ENCODE measurements around the gene BEGAIN. TPM values are rescaled to one million over a fixed set of nuclear protein-coding genes. Genes with fewer than 3 reads are reported as not detected.

The BEGAIN gene
- total RNA-seq, 1 donor from 2014 or later, result 8.6 TPM

DNA sequence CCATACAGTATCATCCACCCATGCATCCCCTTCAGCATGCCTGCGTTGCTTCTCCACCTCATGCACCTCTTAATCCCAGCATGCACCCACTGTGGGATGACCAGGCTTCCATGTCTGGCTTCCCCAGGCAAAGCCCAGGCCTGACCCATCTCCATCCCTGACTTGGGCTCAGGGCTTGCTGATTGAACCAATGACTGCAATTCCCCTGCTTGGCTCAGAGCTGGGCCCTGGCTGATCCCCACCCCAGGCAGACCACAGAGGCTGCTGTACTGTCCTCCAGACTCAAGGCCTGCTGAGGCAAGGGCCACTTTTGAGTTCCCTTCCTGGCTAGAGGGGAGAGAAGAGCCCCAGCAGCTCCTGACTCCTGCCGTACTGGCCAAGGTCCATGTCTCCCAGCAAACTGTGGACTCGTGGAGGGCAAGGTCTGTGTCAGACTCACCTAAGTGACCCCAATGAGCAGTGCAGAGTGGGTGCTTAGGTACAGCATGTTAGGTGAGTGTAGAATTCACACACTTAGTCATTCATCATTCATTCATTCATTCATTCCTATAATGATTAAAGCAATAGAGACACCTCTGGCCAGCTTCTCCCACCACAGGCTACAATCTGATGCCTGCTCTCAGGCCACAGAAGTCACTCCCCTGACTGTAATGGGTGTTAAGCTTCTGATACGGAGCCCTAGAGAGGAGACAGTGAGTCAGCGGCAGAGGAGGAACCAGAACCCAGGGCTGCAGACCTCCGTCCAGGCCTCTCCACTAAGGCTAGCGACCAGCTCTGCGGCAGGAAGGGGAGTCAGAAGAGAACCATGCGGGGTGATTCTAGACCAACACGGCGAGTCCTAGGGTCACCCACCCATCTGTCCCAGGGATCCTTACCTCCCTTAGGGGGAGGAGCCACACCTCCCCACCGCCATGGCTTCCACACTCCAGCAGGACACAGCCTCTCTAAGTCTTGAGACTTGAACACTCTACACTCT lies 2.9 kb downstream of the BEGAIN start:
- FAIRE-seq (no peak), DNase-seq (ENCODE audit: low spot score in 2 of 2) (no peak)

DNA sequence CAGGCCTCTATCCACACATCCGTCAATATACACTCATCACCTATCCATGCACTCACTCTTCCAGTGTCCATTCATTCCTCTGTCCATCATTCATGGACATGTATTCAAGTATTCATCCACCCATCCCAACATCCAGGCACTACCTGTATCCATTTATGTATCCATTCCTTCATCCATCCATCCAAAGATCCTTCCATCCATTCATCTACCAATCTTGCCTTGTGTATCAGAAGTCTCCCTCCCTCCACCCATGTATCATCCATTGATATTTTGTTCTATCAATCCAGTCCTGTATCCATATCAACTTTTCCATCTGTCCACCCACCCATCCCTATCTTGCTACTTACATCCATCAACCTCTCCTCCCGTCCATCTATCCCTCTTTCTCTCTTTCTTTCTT lies 4.0 kb downstream of the BEGAIN start:
- DNase-seq (ENCODE audit: low spot score in 2 of 2) (no peak), FAIRE-seq (no peak)

DNA sequence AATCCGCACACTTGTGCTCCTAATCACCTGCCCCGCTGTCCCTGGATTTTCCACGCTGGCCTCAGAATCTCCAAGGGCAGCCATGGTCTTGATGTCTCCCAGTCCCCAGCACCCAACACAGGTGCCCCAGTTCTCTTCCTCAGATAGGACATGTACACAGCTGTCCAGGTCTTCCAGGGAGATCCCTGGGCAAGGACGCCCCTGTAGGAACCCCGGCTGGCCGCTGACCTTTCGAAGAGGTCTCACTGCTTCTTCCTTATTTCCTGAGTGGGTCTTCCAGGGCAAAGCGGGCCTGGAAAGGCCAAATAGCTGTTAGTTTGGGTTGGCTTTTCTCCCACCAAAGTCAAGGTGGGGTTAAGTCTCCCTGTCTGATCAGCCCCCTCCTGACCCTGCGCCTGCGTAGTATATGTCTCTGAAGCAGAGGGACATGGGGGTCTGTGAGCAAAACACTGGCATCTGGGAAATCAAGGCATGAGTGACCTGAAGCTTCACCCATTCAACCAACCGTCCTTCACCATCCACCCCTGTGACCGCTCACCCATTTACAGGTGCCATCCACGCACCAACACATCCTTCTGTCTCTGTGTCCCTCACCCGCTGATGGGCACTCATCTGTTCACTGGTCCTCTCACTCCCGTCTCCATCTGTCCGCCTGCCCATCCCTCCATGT lies 4.6 kb downstream of the BEGAIN start:
- DNase-seq (ENCODE audit: low spot score in 2 of 2), result no peak
- FAIRE-seq, result no peak

DNA sequence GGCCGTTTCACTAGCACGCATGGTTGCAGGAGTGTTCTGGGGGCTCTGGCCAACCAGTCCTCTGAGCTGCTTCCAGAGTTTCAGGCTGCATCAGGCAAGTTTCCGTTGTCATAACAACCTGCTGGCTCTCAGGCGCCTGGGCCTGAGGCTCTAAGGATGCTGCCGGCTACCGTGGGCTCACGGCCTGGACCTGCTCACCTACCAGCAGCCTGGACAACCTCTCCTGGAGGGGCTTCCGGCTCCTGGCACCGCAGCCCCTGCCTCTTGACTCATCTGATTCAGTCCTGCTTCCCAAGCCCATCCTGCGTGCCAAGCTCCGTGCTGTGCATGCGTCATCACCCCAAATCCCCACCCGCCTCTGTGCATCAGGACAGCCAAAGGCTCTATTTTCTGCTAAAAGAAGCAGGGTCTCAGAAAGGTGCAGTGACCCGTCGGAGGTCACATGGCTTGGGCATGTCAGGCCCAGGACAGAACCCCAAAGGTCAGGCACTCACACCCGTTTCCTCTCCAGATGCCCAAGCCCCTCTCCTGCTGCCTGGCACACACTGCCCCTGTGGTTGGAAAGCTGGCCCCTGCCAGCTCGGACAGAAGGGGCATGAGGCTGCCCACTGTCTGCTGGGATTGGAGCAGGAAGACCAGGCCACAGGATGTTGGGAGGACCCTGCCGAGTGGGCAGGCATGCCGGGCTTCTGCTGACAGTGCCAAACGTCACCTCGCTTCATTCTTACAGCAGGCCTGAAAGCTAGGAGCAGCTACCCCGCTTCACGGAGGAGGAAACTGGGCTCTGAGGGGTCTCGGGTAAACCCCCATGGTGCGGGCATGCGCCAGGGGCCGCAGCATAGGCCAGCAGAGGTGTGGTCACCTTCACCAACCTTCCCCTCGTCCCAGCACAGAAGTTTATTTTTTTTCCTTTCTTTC lies 5.7 kb downstream of the BEGAIN start:
- no peak for FAIRE-seq
- DNase-seq (ENCODE audit: low spot score in 2 of 2), result no peak

DNA sequence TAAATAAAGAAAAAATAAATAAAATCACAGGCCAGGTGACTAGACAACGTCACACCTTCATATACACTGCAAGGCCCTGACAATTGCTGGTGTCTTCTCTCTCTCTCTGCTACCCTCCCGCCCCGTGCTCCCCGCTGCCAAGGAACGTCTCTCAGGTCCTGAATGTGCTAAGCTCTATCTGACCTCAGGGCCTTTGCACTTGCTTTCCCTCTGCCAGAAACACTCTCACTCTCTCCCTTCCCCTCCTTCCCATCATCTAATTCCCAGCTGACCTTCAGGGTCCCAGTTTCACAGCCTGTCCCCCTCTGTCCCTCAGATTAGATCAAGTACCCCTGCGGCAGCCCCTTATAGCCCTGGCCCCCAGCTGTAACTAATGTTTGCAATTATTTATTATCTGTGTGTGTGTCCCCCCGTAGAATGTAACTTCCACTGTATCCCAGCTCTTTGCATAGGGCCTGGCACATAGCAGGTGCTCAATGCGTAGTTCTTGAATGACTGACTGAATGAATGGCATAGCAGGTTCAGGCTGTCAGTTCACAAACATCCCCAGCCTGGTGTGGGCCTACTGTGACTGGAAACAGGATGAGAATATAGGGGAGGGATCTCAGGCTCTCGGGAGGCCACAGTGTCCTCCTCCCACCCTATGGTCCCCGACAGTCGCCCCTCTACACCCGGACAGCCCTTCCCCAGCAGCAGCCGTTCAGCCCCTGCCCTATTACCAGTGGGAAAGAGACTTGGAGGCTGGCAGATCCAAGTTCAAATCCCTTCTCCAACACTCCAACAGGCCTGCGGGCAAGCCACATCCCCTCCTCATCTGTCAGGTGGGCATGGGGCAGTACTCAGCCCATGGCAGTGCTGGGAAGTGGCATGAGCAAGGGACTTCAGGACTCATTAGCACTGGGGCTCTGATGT lies 6.6 kb downstream of the BEGAIN start:
- DNase-seq (ENCODE audit: low spot score in 2 of 2) (no peak), FAIRE-seq (no peak)

DNA sequence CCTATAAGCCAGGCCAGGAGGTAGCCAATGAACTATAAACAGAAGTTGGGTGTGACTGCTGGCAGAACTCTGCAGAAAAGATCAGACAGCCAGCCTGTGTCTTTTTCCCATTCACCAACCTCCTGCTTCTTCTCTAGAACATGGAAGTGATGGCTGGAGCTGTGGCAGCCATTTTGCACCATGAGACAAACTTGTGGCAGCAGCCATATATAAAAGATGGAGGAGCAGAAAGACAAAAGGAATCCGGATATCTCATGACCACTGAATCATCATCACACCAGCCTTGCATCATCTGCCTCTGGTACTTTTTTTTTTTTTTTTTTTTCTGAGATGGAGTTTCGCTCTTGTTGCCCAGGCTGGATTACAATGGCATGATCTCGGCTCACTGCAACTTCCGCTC lies 8.7 kb downstream of the BEGAIN start:
- FAIRE-seq, result no peak
- no peak for DNase-seq (ENCODE audit: low spot score in 2 of 2)

DNA sequence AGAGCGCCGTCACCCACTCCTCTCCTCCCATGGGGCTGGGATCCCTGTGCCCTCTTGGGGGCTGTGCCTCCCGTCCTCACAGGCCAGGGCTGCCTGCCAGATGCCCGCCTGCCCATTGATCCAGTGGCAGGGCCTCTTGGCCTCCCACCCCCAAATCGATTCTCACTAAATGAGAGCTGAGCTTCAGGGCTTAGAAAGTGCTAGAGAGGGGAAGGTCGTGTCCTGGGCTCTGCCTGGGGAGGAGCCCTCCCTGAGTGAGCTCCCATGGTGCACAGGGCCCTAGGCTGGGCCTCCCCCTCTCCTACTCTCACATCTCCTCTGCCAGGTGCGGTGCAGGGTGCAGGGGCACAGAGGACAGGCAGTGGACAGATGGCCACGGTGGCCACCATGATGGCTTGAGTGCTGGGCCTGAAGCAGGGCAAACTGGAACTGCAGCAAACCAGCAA lies 9.2 kb downstream of the BEGAIN start:
- FAIRE-seq (no peak), DNase-seq (ENCODE audit: low spot score in 2 of 2) (no peak)

DNA sequence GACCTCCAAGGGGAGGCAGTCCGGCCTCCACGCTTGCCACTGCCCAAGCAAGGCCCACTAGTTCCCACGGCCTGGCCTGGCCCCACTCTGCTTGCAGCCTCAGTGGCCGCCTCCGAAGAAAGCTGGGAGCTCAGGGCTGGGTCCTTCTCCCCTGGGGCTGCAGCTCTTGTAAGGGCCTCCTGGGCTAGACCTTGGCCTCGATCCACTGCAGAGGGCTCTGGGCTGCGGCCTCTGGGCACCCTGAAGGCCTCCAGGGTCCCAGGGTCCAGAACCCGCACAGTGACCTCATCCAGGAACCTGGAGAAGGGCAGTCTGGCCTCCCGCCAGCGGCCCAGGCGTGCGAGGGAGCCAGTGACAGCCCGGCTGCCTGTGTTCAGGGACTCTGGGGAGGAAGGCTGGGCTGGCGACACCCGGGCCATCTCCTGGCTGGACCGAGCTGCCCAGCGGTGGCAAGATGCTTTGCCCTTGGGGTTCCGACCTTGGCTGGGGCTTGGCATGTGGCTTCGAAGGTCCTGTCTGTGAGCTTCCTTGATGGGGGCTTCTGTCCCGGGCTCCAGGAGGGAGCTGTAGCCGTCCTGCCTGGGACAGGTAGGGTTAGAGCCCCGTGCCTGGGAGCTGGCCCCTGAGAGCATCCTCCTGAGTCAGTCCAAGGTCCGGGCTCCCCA lies 9.8 kb downstream of the BEGAIN start:
- DNase-seq (ENCODE audit: low spot score in 2 of 2) (no peak), FAIRE-seq (no peak)

DNA sequence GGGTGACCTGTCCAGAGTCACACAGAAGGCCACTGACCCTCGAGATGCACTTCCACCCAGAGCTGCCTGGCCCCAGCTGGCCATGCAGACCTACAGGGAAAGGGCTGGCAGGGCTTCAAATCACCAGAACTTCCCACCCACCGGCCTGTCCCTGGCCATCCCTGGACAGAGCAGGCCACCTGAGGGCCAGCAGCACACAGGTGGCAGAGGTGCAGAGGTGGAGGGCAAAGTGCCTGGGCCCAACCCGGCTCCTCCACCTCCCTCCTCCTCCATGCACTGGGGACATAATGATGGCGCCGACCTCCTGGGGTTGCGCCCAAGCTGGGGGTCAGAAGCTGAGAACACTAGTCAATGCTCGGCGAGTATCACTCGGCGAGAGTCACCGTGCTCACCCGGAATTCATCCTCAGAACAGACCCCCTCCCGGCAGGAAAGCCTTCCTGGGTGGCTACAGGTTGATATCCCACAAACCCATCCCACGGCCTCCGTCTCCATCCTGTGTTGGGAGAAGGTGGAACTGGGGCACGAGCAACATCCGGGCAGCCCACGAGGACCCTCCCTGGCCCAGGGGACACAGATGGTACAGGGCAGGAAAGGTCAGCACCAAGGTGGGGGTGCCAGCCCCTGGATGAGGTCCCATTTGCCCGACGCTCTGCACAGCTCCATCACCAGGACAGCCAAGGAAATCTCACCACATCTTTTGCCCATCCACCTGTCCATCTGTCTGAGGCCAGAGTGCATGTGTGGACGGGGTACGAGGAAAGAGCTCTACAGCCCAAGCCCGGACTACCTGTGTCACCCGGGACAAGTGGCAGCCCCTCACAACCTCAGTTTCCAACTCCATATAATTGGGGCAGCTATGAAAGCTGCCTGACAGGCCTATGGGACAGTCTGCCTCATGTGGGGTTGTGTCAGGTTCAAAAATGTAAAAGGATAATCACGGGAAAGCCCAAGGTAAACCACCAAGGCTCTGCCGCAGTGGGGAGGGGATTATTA lies 10.8 kb downstream of the BEGAIN start:
- DNase-seq (ENCODE audit: low spot score in 2 of 2) (no peak), FAIRE-seq (no peak)

DNA sequence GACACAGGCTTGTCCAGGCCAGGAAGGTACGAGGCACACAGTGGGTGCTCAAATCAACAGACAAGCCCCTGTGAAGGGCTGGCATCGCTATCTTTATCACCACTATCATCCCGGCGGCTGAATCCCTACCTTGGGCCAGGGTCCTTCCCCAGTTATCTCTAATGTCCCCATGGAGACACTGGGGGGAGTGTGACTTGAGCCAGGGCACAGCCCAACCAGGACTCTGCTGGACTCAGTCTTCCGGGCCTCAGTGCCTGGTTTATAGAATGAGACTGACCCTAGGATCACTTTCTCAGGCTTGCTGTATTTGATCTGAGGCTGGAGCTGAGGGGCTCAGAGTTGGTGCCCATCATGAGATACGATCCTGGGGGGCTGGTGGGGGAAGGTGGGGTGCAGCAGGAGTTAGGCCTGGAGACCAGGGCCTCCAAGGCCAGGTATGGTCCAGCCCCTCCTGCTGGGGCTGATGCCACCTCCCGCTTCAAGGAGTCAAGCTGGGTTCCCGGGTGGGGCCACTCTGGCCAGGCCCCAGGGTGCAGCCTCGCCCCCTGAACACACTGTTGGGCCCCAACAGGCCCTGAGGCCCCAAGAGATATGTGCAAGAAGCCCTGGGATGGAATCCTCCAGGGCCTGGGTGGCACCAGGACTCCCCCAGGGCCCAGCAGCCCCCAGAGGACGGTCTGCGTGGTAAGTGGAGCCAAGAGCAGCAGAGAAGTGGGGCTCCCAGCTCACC lies 11.8 kb downstream of the BEGAIN start:
- FAIRE-seq (no peak), DNase-seq (ENCODE audit: low spot score in 2 of 2) (no peak)

DNA sequence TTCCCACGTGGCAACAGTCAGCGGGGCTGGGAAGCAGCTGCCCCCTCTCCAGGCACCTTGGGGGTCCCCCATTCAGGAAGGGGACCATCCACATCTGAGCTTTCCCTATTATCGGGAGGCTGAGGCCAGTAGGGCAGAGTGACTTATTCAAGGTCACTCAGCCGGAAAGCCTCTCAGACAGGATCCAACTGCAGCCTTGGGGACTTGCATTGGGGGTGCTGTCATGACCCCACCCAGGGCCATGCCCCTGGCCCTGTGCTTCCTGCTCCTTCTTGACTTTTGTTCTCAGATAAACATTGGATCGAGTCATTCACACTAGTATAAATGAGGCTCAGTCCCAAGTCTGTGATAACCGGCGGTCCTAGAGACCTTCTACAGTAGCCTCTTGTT lies 12.6 kb downstream of the BEGAIN start:
- FAIRE-seq (no peak), DNase-seq (ENCODE audit: low spot score in 2 of 2) (no peak)

DNA sequence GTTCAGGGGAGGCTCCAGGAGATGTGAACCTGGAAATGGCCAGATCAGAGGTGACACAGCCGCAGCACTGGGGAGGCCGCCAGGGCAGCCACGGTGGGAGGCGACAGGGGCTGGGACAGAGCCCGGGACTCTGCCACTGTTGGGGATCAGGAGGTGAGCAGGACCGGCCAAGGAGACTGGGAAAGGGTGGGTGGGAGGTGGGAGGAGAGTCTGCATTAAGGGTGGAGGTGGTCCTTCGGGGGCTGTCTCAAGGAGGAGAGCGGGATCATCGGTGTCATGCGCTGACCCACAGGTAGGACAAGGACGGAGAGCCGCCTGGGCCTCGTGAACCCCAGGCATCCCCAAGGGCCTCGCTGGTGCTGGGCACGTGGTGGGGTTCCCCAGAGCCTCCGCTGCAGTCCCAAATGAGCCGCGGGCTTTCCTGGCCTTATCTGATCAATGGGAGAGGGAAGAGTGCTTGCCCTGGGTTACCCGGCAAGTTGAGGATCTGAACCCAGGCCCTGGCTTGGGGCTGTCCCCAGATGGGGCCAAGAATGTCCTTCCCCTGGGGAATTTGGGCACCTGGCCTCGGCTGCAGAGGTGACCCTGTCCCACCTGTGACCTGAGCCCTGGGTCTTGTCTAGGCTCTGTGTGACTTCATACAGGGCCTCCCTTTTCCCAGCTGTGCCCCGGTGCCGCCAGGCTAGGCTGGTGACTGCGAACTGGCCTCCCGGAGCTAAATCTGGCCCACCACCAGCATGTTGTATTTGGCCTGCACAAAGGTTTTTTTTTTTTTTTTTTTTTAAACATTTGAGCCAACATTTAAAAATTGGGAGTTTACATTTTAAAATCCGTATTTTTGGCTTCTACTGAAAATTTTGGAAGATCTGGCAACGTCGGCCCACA lies 13.2 kb downstream of the BEGAIN start:
- no peak for DNase-seq (ENCODE audit: low spot score in 2 of 2)
- FAIRE-seq, result no peak

DNA sequence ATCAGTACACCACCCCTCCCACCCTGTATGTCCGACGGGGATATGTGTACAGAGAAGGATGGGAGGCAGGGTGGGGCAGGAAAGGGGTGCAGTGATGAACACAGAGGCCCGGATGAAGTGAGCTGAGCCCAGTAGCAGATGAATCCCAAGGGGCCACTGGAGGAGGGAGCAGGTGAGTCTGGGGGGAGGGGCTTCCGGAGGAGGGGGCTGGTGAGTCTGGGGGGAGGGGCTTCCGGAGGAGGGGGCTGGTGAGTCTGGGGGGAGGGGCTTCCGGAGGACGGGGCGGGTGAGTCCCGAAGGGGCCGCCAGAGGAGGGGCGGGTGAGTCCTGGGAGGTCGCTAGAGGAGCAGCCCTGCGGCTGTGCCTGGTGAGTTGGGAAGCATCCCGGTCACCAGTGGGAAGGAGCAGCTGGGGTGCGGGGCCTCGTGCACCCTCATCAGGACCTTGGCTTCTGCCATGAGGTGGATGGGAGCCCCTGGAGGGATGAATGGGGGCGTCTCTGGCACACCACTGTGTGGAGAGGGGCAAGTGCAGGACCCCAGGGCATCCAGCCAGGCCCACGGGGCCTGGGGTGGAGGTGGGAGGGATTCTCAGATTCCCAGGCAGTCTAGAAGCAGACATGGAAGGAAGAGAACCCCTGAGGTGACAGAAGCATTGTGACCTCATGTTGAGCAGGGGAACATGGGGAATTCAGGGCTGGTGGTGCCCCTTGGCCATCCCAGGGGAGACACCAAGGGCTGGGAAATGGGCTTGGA lies 14.0 kb downstream of the BEGAIN start:
- FAIRE-seq, result no peak
- DNase-seq (ENCODE audit: low spot score in 2 of 2), result no peak

DNA sequence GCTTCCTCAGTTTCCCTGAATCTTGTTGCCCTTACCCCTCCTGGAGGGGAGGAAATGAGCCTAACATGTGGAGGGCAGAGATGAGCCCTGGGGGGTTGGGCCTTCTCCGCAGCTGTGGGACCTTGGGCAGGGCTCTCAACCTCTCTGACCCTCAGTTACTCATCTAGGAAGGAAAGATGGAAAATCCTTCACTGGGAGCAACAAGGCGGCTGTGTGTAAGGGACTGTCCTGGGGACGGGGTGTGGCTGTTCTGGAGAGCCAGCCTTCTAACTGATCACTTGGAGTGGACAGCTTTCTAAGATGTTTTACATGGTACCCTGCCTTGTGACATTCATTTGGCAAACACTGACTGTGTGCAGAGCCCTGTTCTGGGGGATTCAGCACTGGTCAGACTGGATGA lies 14.7 kb downstream of the BEGAIN start:
- DNase-seq (ENCODE audit: low spot score in 2 of 2) (no peak), FAIRE-seq (no peak)

DNA sequence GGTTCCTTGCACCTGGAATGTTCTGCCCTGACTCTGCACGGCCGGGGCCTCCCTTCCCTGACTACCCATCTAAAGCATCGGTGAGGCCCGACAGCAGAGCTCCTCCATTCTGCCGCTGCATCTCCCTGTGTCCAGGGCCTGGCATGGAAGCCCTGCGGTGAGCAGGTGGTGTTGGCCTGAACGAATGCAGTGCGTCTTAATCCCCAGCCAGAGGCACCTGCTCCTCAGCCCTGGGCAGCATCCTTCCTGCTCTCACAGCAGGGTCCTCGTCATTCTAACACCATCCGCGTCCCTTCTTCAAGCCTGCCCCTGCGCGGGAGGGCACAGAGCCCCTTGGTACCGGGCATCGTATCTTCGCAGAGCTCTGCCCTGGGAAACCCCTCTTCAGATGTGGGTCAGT lies 15.4 kb downstream of the BEGAIN start:
- no peak for DNase-seq (ENCODE audit: low spot score in 2 of 2)
- no peak for FAIRE-seq

Measured in frontal cortex (tissue), 4 donors.